ENCODE data around the gene GPR176. TPM values are rescaled to one million over a fixed set of nuclear protein-coding genes. Genes with fewer than 3 reads are reported as not detected.

The GPR176 gene
- total and polyA plus RNA-seq, 4 donors, result 13.7 to 29.7 (median 28.2) TPM

GRCh38 chr15:39937696-39938095 lies 17.6 kb upstream of the GPR176 start:
- no peaks in the 10 kb centered on the region for H3K9me3 ChIP-seq (ENCODE audit: control insufficient read depth, insufficient read depth, low read length)
- H3K36me3 ChIP-seq (ENCODE audit: control insufficient read depth, insufficient read depth, low read length), result peaks cover 4% of the 10 kb centered on the region
- peaks cover 18% of the 10 kb centered on the region for H3K4me1 ChIP-seq (ENCODE audit: control insufficient read depth, insufficient read depth, low read length)
- no peak overlapping the region for H3K27ac ChIP-seq (ENCODE audit: low read depth, low read length)
- no peak for DNase-seq (ENCODE audit: low read depth in 4 of 6, low spot score in 6 of 6)
- no peaks in the 10 kb centered on the region for H3K27me3 ChIP-seq (ENCODE audit: control insufficient read depth, insufficient read depth, low read length)
- no CpG with 5 or more reads among the region's 5 CpGs for WGBS (ENCODE audit: insufficient coverage)
- no peak overlapping the region for H3K4me3 ChIP-seq (ENCODE audit: low read depth, low read length)

GRCh38 chr15:39936681-39937080 lies 16.6 kb upstream of the GPR176 start:
- Histone ChIP-seq H3K4me1 (ENCODE audit: control insufficient read depth, insufficient read depth, low read length) (peaks cover 18% of the 10 kb centered on the region), H3K27me3 (ENCODE audit: control insufficient read depth, insufficient read depth, low read length) (no peaks in the 10 kb centered on the region), H3K9me3 (ENCODE audit: control insufficient read depth, insufficient read depth, low read length) (no peaks in the 10 kb centered on the region), H3K36me3 (ENCODE audit: control insufficient read depth, insufficient read depth, low read length) (peaks cover 2% of the 10 kb centered on the region), H3K4me3 (ENCODE audit: low read depth, low read length) (no peak overlapping the region), H3K27ac (ENCODE audit: low read depth, low read length) (no peak overlapping the region)
- DNase-seq (ENCODE audit: low read depth in 4 of 6, low spot score in 6 of 6), result no peak
- 77% methylated on average over 3 of the region's 3 CpGs for WGBS (ENCODE audit: insufficient coverage)

GRCh38 chr15:39936187-39936586 lies 16.1 kb upstream of the GPR176 start:
- H3K4me3 ChIP-seq (ENCODE audit: low read depth, low read length), result no peak overlapping the region
- DNase-seq (ENCODE audit: low read depth in 4 of 6, low spot score in 6 of 6), result no peak
- H3K4me1 ChIP-seq (ENCODE audit: control insufficient read depth, insufficient read depth, low read length), result peaks cover 18% of the 10 kb centered on the region
- H3K36me3 ChIP-seq (ENCODE audit: control insufficient read depth, insufficient read depth, low read length), result peaks cover 2% of the 10 kb centered on the region
- WGBS (ENCODE audit: insufficient coverage), result no CpG with 5 or more reads among the region's 7 CpGs
- H3K9me3 ChIP-seq (ENCODE audit: control insufficient read depth, insufficient read depth, low read length), result no peaks in the 10 kb centered on the region
- H3K27ac ChIP-seq (ENCODE audit: low read depth, low read length), result no peak overlapping the region
- H3K27me3 ChIP-seq (ENCODE audit: control insufficient read depth, insufficient read depth, low read length), result no peaks in the 10 kb centered on the region

- Histone ChIP-seq H3K27ac (ENCODE audit: low read depth, low read length) (no peak overlapping the region), H3K4me3 (ENCODE audit: low read depth, low read length) (no peak overlapping the region), H3K36me3 (ENCODE audit: control insufficient read depth, insufficient read depth, low read length) (peaks cover 2% of the 10 kb centered on the region)
Observed at GRCh38 chr15:39935241-39935640, 15.2 kb upstream of the GPR176 start.

GRCh38 chr15:39934397-39935071 lies 14.5 kb upstream of the GPR176 start:
- DNase-seq (ENCODE audit: low read depth in 4 of 6, low spot score in 6 of 6), result peak in 1 of 6 donors; percentile 41
- H3K27ac ChIP-seq (ENCODE audit: low read depth, low read length), result peak overlapping the region; percentile 69
- H3K4me3 ChIP-seq (ENCODE audit: low read depth, low read length), result peak overlapping the region; percentile 62
- H3K27me3 ChIP-seq (ENCODE audit: control insufficient read depth, insufficient read depth, low read length), result no peaks in the 10 kb centered on the region
- H3K4me1 ChIP-seq (ENCODE audit: control insufficient read depth, insufficient read depth, low read length), result peaks cover 18% of the 10 kb centered on the region
- H3K36me3 ChIP-seq (ENCODE audit: control insufficient read depth, insufficient read depth, low read length), result peaks cover 2% of the 10 kb centered on the region
- 14% methylated on average over 10 of the region's 13 CpGs for WGBS (ENCODE audit: insufficient coverage)
- no peaks in the 10 kb centered on the region for H3K9me3 ChIP-seq (ENCODE audit: control insufficient read depth, insufficient read depth, low read length)

More at GRCh38 chr15:39935241-39935640, 15.2 kb upstream of the GPR176 start:
- Histone ChIP-seq H3K4me1 (ENCODE audit: control insufficient read depth, insufficient read depth, low read length) (peaks cover 18% of the 10 kb centered on the region), H3K27me3 (ENCODE audit: control insufficient read depth, insufficient read depth, low read length) (no peaks in the 10 kb centered on the region), H3K9me3 (ENCODE audit: control insufficient read depth, insufficient read depth, low read length) (no peaks in the 10 kb centered on the region)
- 85% methylated on average over 3 of the region's 4 CpGs for WGBS (ENCODE audit: insufficient coverage)
- DNase-seq (ENCODE audit: low read depth in 4 of 6, low spot score in 6 of 6), result no peak

GRCh38 chr15:39931615-39932014 lies 11.5 kb upstream of the GPR176 start:
- H3K9me3 ChIP-seq (ENCODE audit: control insufficient read depth, insufficient read depth, low read length), result no peaks in the 10 kb centered on the region
- peaks cover 2% of the 10 kb centered on the region for H3K36me3 ChIP-seq (ENCODE audit: control insufficient read depth, insufficient read depth, low read length)
- H3K4me3 ChIP-seq (ENCODE audit: low read depth, low read length), result no peak overlapping the region
- DNase-seq (ENCODE audit: low read depth in 4 of 6, low spot score in 6 of 6), result no peak
- H3K27ac ChIP-seq (ENCODE audit: low read depth, low read length), result no peak overlapping the region
- H3K4me1 ChIP-seq (ENCODE audit: control insufficient read depth, insufficient read depth, low read length), result peaks cover 18% of the 10 kb centered on the region
- H3K27me3 ChIP-seq (ENCODE audit: control insufficient read depth, insufficient read depth, low read length), result no peaks in the 10 kb centered on the region
- no CpG with 5 or more reads among the region's 3 CpGs for WGBS (ENCODE audit: insufficient coverage)

- no peaks in the 10 kb centered on the region for H3K36me3 ChIP-seq (ENCODE audit: control insufficient read depth, insufficient read depth, low read length)
- no peaks in the 10 kb centered on the region for H3K27me3 ChIP-seq (ENCODE audit: control insufficient read depth, insufficient read depth, low read length)
- no peak overlapping the region for H3K27ac ChIP-seq (ENCODE audit: low read depth, low read length)
- H3K9me3 ChIP-seq (ENCODE audit: control insufficient read depth, insufficient read depth, low read length), result no peaks in the 10 kb centered on the region
- no peak for DNase-seq (ENCODE audit: low read depth in 4 of 6, low spot score in 6 of 6)
- WGBS (ENCODE audit: insufficient coverage), result 96% methylated on average over 5 of the region's 5 CpGs
- no peaks in the 10 kb centered on the region for H3K4me1 ChIP-seq (ENCODE audit: control insufficient read depth, insufficient read depth, low read length)
- no peak overlapping the region for H3K4me3 ChIP-seq (ENCODE audit: low read depth, low read length)
Observed at GRCh38 chr15:39926526-39926925, 6.5 kb upstream of the GPR176 start.

- peaks cover under 1% of the 10 kb centered on the region for H3K27me3 ChIP-seq (ENCODE audit: control insufficient read depth, insufficient read depth, low read length)
- no peaks in the 10 kb centered on the region for H3K36me3 ChIP-seq (ENCODE audit: control insufficient read depth, insufficient read depth, low read length)
- WGBS (ENCODE audit: insufficient coverage), result no CpG with 5 or more reads among the region's 5 CpGs
- H3K4me1 ChIP-seq (ENCODE audit: control insufficient read depth, insufficient read depth, low read length), result peaks cover 7% of the 10 kb centered on the region
- H3K9me3 ChIP-seq (ENCODE audit: control insufficient read depth, insufficient read depth, low read length), result no peaks in the 10 kb centered on the region
- no peak overlapping the region for H3K4me3 ChIP-seq (ENCODE audit: low read depth, low read length)
- DNase-seq (ENCODE audit: low read depth in 4 of 6, low spot score in 6 of 6), result no peak
- H3K27ac ChIP-seq (ENCODE audit: low read depth, low read length), result no peak overlapping the region
Observed at GRCh38 chr15:39925112-39925842, 5.2 kb upstream of the GPR176 start.

- peaks cover 15% of the 10 kb centered on the region for H3K4me1 ChIP-seq (ENCODE audit: control insufficient read depth, insufficient read depth, low read length)
- WGBS (ENCODE audit: insufficient coverage), result 73% methylated on average over 2 of the region's 3 CpGs
- no peak overlapping the region for H3K27ac ChIP-seq (ENCODE audit: low read depth, low read length)
- H3K9me3 ChIP-seq (ENCODE audit: control insufficient read depth, insufficient read depth, low read length), result no peaks in the 10 kb centered on the region
- H3K36me3 ChIP-seq (ENCODE audit: control insufficient read depth, insufficient read depth, low read length), result no peaks in the 10 kb centered on the region
- no peak for DNase-seq (ENCODE audit: low read depth in 4 of 6, low spot score in 6 of 6)
- peaks cover 9% of the 10 kb centered on the region for H3K27me3 ChIP-seq (ENCODE audit: control insufficient read depth, insufficient read depth, low read length)
- no peak overlapping the region for H3K4me3 ChIP-seq (ENCODE audit: low read depth, low read length)
Observed at GRCh38 chr15:39924437-39924836, 4.4 kb upstream of the GPR176 start.

Measured in spinal cord (tissue), 10 donors.